ENCODE data around the gene CYGB. TPM values are rescaled to one million over a fixed set of nuclear protein-coding genes. Genes with fewer than 3 reads are reported as not detected.
A peak's percentile ranks its signal among the peaks of the same experiment; 100 is the strongest.

CYGB gene
- total and polyA plus RNA-seq, 4 donors = 0.83 to 7.8 (median 1.4) TPM

DNA sequence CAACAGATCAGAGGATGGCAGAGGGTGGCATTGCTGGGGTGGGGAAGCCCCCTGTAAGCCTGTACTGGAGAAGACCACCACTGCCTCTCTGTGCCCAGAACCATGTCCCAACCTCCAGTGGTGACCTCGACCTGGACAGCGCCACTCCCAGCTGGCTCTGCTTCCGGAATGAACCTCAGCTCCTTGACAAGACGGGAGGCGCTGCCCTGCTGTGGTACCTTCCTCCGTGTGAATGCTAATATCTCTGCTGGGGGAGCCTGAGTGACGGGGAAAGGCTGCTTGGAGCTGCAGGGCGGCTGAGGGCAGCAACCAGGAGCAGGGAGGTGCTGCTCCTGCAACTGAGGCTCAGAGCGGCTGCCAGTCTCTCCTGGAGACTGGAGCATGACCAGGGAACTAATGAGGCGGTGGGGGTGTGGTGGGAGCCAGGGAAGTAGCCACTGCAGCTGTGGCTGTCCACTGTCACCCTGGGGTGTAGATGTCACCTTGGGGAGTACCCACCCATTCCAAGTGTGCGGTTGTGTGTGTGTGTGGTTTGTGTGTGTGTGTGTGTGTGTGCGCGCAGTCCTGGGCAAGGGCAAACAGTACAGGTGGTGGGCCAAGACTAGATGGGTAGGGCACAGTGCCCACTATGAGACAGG lies 8.5 kb upstream of the CYGB start:
- Histone ChIP-seq H3K9ac (ENCODE audit: low read depth in 1 of 2, low read length in 2 of 2) (no peak overlapping the region), H3K27ac (ENCODE audit: low read depth in 1 of 2, low read length in 2 of 2) (no peak overlapping the region), H3K36me3 (ENCODE audit: control insufficient read depth in 4 of 4, insufficient read depth in 3 of 4, low read depth in 1 of 4, low read length in 3 of 4) (no peaks in the 10 kb centered on the region), H3K4me1 (ENCODE audit: control insufficient read depth in 4 of 4, insufficient read depth in 4 of 4, low read length in 3 of 4) (peaks cover 7 to 49% (median 40%) of the 10 kb centered on the region in 4 donors), H3K4me3 (ENCODE audit: low read depth in 1 of 3, low read length in 3 of 3) (no peak overlapping the region), H3K9me3 (ENCODE audit: control insufficient read depth in 4 of 4, low read length in 3 of 4) (no peaks in the 10 kb centered on the region), H3K27me3 (ENCODE audit: control insufficient read depth in 4 of 4, insufficient read depth in 4 of 4, low read length in 3 of 4) (no peaks in the 10 kb centered on the region)
- no peak for DNase-seq (ENCODE audit: low spot score)
- TF ChIP-seq, protein P1, sequence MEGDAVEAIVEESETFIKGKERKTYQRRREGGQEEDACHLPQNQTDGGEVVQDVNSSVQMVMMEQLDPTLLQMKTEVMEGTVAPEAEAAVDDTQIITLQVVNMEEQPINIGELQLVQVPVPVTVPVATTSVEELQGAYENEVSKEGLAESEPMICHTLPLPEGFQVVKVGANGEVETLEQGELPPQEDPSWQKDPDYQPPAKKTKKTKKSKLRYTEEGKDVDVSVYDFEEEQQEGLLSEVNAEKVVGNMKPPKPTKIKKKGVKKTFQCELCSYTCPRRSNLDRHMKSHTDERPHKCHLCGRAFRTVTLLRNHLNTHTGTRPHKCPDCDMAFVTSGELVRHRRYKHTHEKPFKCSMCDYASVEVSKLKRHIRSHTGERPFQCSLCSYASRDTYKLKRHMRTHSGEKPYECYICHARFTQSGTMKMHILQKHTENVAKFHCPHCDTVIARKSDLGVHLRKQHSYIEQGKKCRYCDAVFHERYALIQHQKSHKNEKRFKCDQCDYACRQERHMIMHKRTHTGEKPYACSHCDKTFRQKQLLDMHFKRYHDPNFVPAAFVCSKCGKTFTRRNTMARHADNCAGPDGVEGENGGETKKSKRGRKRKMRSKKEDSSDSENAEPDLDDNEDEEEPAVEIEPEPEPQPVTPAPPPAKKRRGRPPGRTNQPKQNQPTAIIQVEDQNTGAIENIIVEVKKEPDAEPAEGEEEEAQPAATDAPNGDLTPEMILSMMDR (IDR thresholded peaks at IDR 0.05; ENCODE audit: low read depth, low read length, missing input control) = no peak
- no peak for TF ChIP-seq HNF4A (conservative IDR thresholded peaks at IDR 0.05)
- no peak for TF ChIP-seq FOXA2 (IDR thresholded peaks at IDR 0.05)
- TF ChIP-seq, protein P2, sequence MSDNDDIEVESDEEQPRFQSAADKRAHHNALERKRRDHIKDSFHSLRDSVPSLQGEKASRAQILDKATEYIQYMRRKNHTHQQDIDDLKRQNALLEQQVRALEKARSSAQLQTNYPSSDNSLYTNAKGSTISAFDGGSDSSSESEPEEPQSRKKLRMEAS (IDR thresholded peaks at IDR 0.05) = no peak
- no peak for TF ChIP-seq EGR1 (IDR thresholded peaks at IDR 0.05; ENCODE audit: low read depth in 2 of 2)
- no peak for TF ChIP-seq YY1 (IDR thresholded peaks at IDR 0.05)
- no peak for TF ChIP-seq SP1 (IDR thresholded peaks at IDR 0.05)
- TF ChIP-seq, protein P3, sequence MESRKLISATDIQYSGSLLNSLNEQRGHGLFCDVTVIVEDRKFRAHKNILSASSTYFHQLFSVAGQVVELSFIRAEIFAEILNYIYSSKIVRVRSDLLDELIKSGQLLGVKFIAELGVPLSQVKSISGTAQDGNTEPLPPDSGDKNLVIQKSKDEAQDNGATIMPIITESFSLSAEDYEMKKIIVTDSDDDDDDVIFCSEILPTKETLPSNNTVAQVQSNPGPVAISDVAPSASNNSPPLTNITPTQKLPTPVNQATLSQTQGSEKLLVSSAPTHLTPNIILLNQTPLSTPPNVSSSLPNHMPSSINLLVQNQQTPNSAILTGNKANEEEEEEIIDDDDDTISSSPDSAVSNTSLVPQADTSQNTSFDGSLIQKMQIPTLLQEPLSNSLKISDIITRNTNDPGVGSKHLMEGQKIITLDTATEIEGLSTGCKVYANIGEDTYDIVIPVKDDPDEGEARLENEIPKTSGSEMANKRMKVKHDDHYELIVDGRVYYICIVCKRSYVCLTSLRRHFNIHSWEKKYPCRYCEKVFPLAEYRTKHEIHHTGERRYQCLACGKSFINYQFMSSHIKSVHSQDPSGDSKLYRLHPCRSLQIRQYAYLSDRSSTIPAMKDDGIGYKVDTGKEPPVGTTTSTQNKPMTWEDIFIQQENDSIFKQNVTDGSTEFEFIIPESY (IDR thresholded peaks at IDR 0.05) = no peak
- TF ChIP-seq, protein P4, sequence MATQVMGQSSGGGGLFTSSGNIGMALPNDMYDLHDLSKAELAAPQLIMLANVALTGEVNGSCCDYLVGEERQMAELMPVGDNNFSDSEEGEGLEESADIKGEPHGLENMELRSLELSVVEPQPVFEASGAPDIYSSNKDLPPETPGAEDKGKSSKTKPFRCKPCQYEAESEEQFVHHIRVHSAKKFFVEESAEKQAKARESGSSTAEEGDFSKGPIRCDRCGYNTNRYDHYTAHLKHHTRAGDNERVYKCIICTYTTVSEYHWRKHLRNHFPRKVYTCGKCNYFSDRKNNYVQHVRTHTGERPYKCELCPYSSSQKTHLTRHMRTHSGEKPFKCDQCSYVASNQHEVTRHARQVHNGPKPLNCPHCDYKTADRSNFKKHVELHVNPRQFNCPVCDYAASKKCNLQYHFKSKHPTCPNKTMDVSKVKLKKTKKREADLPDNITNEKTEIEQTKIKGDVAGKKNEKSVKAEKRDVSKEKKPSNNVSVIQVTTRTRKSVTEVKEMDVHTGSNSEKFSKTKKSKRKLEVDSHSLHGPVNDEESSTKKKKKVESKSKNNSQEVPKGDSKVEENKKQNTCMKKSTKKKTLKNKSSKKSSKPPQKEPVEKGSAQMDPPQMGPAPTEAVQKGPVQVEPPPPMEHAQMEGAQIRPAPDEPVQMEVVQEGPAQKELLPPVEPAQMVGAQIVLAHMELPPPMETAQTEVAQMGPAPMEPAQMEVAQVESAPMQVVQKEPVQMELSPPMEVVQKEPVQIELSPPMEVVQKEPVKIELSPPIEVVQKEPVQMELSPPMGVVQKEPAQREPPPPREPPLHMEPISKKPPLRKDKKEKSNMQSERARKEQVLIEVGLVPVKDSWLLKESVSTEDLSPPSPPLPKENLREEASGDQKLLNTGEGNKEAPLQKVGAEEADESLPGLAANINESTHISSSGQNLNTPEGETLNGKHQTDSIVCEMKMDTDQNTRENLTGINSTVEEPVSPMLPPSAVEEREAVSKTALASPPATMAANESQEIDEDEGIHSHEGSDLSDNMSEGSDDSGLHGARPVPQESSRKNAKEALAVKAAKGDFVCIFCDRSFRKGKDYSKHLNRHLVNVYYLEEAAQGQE (IDR thresholded peaks at IDR 0.05) = no peak
- no peak for TF ChIP-seq NR2F2 (IDR thresholded peaks at IDR 0.05)
- WGBS = 80% methylated on average over 13 of the region's 13 CpGs

DNA sequence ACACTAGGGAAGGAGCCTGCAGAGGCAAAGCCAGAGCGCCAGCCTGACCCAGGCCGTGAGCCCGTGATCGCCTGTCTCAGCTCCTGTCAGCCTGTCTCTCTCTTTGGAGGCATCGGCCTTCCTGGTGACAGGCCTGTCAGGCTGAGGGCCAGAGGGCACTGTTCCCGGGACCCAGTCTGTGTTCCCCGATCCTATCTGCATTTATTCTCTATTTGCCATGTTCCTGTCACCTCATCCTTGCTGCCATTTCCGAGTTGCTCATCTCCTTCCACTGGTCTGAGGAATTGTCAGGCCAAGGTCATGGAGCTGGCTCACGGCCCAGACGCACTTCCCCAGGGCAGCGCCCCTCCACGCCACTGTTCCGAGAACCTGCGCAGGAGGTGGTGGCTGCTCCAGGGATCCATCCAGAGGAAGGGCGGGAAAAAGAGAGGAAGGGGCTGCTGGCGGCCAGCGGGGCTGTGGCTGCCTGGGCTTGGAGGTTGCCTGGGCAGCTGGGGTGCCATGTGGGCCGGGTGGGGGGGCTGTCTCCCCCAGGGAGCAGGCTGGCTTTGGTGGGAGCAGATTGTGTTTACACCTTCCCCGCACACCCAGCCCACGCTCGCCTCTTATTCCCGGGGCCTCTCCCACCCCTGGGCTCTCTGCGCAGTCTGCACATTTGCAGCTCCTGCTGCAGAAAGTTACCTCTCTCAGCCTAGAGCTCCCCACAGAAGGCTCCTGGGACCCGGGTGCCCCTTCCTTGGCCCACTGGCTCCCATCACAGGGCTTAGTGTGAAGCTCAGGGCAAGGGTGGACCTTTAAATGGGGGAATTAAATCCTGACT lies 7.2 kb upstream of the CYGB start:
- H3K4me1 ChIP-seq (ENCODE audit: control insufficient read depth in 4 of 4, insufficient read depth in 4 of 4, low read length in 3 of 4) = peaks cover 5 to 44% (median 35%) of the 10 kb centered on the region in 4 donors
- H3K4me3 ChIP-seq (ENCODE audit: low read depth in 1 of 3, low read length in 3 of 3) = no peak overlapping the region
- H3K9ac ChIP-seq (ENCODE audit: low read depth in 1 of 2, low read length in 2 of 2) = no peak overlapping the region
- peak overlapping the region in 1 of 2 donors; percentile 51 for H3K27ac ChIP-seq (ENCODE audit: low read depth in 1 of 2, low read length in 2 of 2)
- H3K9me3 ChIP-seq (ENCODE audit: control insufficient read depth in 4 of 4, low read length in 3 of 4) = no peaks in the 10 kb centered on the region
- 63% methylated on average over 24 of the region's 24 CpGs for WGBS
- TF ChIP-seq FOXA1 (IDR thresholded peaks at IDR 0.05) = no peak
- peak; percentile 65 for TF ChIP-seq NR2F2 (IDR thresholded peaks at IDR 0.05)
- no peaks in the 10 kb centered on the region for H3K27me3 ChIP-seq (ENCODE audit: control insufficient read depth in 4 of 4, insufficient read depth in 4 of 4, low read length in 3 of 4)
- H3K36me3 ChIP-seq (ENCODE audit: control insufficient read depth in 4 of 4, insufficient read depth in 3 of 4, low read depth in 1 of 4, low read length in 3 of 4) = no peaks in the 10 kb centered on the region
- DNase-seq (ENCODE audit: low spot score) = no peak
